LNCAP (cell line): Measurements from ENCODE around the gene AMPD2.
A peak's percentile ranks its signal among the peaks of the same experiment; 100 is the strongest.

Experiments
- CTCF ChIP-seq: fragments of 450-650 bp; IDR thresholded peaks from 2 replicates; pipeline ENCODE4 v1.5.1; 2017; ENCODE audit warnings: mild to moderate bottlenecking

Gene AMPD2

GRCh38 chr1:109640285-109640865 lies 20.7 kb downstream of the AMPD2 start:
- peak; percentile 89 for TF ChIP-seq CTCF

DNA sequence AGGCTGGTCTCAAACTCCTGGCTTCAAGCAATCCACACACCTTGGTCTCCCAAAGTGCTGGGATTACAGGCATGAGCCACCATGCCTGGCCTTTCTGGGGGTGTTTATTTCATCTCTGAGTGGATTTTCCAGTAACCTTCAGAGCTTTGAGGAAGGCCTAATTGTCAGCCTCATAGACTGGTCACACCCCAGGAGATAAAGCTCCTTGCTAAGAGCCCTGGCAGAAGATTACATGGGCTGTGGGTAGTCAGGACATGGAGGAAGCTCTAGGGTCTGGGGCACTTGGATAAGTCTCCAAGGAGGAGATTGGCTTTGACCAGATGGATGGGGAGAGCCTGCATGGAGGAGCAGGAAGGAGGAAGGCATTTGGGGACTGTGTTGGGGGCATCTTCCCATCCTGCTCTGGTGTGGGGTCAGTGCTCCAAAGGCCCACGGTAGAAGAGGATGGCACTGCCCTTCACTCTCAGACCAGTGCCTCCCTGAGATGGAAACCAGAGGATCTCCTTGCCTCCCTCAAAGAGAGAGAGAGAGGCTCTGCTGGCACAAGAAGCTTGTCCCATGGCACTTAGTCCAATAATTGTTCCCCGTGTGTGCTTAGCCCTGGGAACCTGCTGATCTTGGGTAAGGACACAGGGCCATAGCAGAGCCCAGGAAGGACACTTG lies 21.6 kb downstream of the AMPD2 start:
- TF ChIP-seq CTCF: no peak

DNA sequence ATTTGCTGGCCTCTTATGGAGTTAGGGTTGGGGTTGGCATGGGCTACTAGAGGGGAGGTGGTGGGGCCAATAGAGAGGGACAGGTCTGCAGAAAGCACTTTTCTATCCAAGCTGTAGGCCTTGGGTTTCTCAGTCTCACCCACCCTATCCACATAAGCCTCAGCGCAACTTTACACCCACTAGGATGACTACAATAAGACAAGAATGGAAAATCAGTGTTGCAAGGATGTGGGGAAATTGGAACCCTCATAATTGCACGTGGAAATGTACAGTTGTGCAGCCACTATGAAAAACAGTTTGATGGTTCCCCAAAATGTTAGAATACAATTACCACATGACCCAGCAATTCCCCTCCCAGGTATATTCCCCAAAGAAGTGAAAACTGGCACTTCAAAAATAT lies 22.2 kb downstream of the AMPD2 start:
- no peak for TF ChIP-seq CTCF

DNA sequence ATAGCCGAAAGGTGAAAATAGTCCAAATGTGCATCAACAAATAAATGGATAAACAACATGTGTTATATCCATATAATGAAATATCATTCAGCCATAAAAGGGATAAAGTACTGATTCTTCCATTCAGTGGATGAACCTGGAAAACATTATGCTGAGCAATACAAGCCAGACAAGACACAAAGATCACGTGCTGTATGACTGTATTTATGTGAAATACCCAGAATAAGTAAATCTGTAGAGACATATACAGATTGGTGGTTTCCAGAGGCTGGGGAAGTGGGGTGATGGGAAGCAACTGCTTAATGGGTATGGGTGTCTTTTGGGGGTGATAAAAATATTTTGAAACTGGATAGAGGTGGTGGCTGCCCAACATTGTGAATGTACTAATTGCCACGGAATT lies 23.0 kb downstream of the AMPD2 start:
- no peak for TF ChIP-seq CTCF

DNA sequence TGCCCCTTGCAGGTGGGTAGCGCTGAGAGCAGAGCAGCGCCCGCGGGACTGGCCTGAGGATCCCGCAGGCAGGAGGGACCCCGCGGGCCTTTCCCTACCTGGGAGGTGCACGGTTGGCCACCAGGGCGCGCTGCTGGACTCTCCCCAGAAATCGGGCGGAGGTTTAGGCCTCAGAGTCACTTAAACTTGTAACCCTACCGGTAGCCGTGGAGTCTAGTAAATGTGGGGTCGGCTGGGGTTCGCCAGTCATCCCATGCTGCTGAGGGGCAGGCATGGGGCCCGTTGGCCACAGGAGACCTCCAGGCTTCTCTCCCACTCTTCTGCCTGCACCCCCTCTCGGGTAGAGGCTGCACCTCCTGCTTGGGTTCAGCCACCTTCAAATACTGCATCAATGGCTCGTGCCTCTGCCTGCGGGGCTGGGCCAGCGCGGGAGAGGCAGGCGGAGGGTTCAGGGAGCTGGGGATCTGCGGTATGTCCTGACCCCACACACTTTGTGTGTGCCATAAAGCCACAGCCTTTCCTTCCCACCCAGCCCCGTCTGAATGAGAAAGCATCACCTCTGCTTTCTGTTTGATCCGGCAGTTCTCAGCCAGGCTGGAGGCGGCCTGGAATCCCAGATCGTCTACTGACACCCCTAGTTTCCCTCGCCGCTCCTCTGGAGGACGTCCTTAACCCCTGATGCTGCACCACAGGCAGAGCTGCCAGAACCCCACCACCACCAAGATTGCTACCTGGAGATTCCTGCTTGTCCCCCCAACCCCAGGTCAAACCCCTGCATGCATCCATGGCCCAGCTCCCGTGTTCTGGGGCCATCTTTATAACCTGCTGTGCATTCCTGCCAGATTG lies 24.0 kb downstream of the AMPD2 start:
- TF ChIP-seq CTCF: peak; percentile 90

DNA sequence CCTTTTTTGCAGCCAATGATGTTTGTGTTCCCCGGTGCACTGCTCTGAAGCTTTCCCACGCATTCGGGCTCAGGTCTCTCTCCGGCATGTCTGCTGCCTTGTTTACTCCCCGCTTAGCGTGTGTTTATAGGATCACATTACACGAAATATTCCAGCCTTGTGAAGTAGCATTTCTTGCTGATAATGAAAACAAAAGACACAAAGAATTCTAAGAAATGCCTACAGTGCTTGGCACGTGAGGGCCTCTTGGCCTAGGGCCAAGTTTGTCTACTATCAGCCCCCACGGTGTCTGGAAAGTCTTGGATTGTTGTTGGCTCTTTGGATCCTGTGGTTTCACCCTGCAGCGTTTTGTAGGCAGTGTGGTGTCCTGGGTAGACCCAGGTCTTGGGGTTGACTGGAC lies 25.0 kb downstream of the AMPD2 start:
- TF ChIP-seq CTCF: no peak

GRCh38 chr1:109649491-109649914 lies 29.9 kb downstream of the AMPD2 start:
- peak; percentile 62 for TF ChIP-seq CTCF
